CD4-positive, alpha-beta memory T cell (primary cell): ENCODE data around the gene TTN. TPM values are rescaled to one million over a fixed set of nuclear protein-coding genes. Genes with fewer than 3 reads are reported as not detected.
A peak's percentile ranks its signal among the peaks of the same experiment; 100 is the strongest.
"Not testable (repeated sequence)": the region's sequence is repeated elsewhere in the genome, so short reads cannot be mapped to it uniquely, and the experiment has no call there.

Experiments
- CTCF ChIA-PET: fragments of 350-600 bp; sonication (Branson Sonifier 250); formaldehyde crosslinking; loops from one replicate; lab custom pipeline; 2021; ENCODE audit warnings: inconsistent platforms; ENCODE audit not compliant: partially characterized antibody; lab: Charles Lee
- POLR2A ChIA-PET: fragments of 350-600 bp; sonication (Branson Sonifier 250); formaldehyde crosslinking; loops from one replicate; lab custom pipeline; 2021; ENCODE audit not compliant: partially characterized antibody; lab: Charles Lee
- DNase-seq, 5 donors: peaks; one replicate each; pipeline versions ENCODE4 v3.0.0 to v3.0.0-alpha.2; 2020 to 2022; ENCODE audit warnings: mixed read lengths in 1 of 5
- H3K27ac ChIP-seq: one replicate; pipeline ENCODE4 v1.7.0; 2013; ENCODE audit warnings: low read depth, low read length
- H3K27me3 ChIP-seq: 2 replicates; pipeline ENCODE4 v1.7.0; 2013; ENCODE audit warnings: mild to moderate bottlenecking, low read length, moderate library complexity; ENCODE audit not compliant: insufficient read depth
- H3K36me3 ChIP-seq: 2 replicates; pipeline ENCODE4 v1.7.0; 2013; ENCODE audit warnings: mild to moderate bottlenecking, low read length, moderate library complexity; ENCODE audit not compliant: insufficient read depth
- H3K4me1 ChIP-seq: 2 replicates; pipeline ENCODE4 v1.7.0; 2013; ENCODE audit warnings: mild to moderate bottlenecking, low read length, moderate library complexity; ENCODE audit not compliant: insufficient read depth
- H3K4me3 ChIP-seq, 2 donors: one replicate each; pipeline ENCODE4 v1.7.0; 2013; ENCODE audit warnings: low read length in 2 of 2, mild to moderate bottlenecking in 1 of 2
- H3K9me3 ChIP-seq, 2 donors: one replicate each; pipeline ENCODE4 v1.7.0; 2013; ENCODE audit warnings: low read length in 2 of 2, control low read depth in 1 of 2; ENCODE audit not compliant: control insufficient read depth in 1 of 2
- H3K27ac Mint-ChIP-seq, 7 donors: one replicate each; pipeline ENCODE4 v1.8.0; 2020 to 2021; ENCODE audit warnings: mixed read lengths in 7 of 7, mild to moderate bottlenecking in 6 of 7, inconsistent platforms in 3 of 7, moderate library complexity in 3 of 7
- H3K27me3 Mint-ChIP-seq, 2 donors: one replicate each; pipeline ENCODE4 v1.8.0; 2020 to 2021; ENCODE audit warnings: mixed read lengths in 2 of 2
- H3K36me3 Mint-ChIP-seq, 2 donors: one replicate each; pipeline ENCODE4 v1.8.0; 2020 to 2021; ENCODE audit warnings: mixed read lengths in 2 of 2, inconsistent platforms in 1 of 2, mild to moderate bottlenecking in 1 of 2
- H3K4me1 Mint-ChIP-seq, 4 donors: one replicate each; pipeline ENCODE4 v1.8.0; 2020 to 2021; ENCODE audit warnings: mixed read lengths in 4 of 4, mild to moderate bottlenecking in 1 of 4
- H3K4me3 Mint-ChIP-seq, 8 donors: one replicate each; pipeline ENCODE4 v1.8.0; 2020 to 2021; ENCODE audit warnings: mixed read lengths in 8 of 8, mild to moderate bottlenecking in 7 of 8, moderate library complexity in 6 of 8, inconsistent platforms in 3 of 8
- H3K9me3 Mint-ChIP-seq, 8 donors: one replicate each; pipeline ENCODE4 v1.8.0; 2020 to 2021; ENCODE audit warnings: mixed read lengths in 8 of 8, mild to moderate bottlenecking in 5 of 8, inconsistent platforms in 3 of 8, moderate library complexity in 1 of 8
- intact Hi-C: fragments of 100-400 bp; cut with micrococcal nuclease; formaldehyde crosslinking; loops from one replicate; pipeline ENCODE4 v1.15.1; 2023
- polyA plus RNA-seq, 2 donors: library from polyadenylated mRNA; unstranded; fragments of 300-500 nt; fragmentation: Illumina TruSeq; gene quantifications; one replicate each; pipeline ENCODE4 v1.2.3, GENCODE V29; 2021
- total RNA-seq, 2 experiments: library from RNA; stranded (reverse); gene quantifications; one replicate each; pipeline ENCODE4 v1.2.3, GENCODE V29; 2021

The TTN gene
- total and polyA plus RNA-seq, 4 experiments from 2014 or later = 0.22 to 8.6 (median 5.0) TPM

DNA sequence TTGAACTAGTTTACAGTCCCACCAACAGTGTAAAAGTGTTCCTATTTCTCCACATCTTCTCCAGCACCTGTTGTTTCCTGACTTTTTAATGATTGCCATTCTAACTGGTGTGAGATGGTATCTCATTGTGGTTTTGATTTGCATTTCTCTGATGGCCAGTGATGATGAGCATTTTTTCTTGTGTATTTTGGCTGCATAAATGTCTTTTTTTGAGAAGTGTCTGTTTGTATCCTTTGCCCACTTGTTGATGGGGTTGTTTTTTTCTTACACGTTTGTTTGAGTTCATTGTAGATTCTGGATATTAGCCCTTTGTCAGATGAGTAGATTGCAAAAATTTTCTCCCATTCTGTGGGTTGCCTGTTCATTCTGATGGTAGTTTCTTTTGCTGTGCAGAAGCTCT is 281.8 kb downstream of the TTN start:
- Mint-ChIP-seq H3K4me1 (peaks cover 27 to 65% (median 41%) of the 10 kb centered on the region in 4 donors), H3K4me3 (peak overlapping the region in 5 of 8 donors; percentile 1 to 55 (median 35)), H3K27ac (peak overlapping the region in 1 of 7 donors; percentile 2), H3K36me3 (peaks cover 3 to 27% of the 10 kb centered on the region in 2 donors)
- DNase-seq, CTCF ChIA-PET, H3K27me3 ChIP-seq, POLR2A ChIA-PET, H3K4me3 ChIP-seq, H3K36me3 ChIP-seq, H3K27me3 Mint-ChIP-seq, H3K9me3 Mint-ChIP-seq, H3K9me3 ChIP-seq, H3K27ac ChIP-seq: not testable (repeated sequence)
- intact Hi-C loops = loop anchor here (10.0 kb wide), 1 partner anchor 971 kb away; a partner anchor contains a TSS
- H3K4me1 ChIP-seq = peaks cover 24% of the 10 kb centered on the region

DNA sequence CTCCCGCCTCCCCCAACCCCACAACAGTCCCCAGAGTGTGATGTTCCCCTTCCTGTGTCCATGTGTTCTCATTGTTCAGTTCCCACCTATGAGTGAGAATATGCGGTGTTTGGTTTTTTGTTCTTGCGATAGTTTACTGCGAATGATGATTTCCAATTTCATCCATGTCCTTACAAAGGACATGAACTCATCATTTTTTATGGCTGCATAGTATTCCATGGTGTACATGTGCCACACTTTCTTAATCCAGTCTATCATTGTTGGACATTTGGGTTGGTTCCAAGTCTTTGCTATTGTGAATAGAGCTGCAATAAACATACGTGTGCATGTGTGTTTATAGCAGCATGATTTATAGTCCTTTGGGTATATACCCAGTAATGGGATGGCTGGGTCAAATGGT is 282.2 kb downstream of the TTN start:
- H3K27ac ChIP-seq, CTCF ChIA-PET, H3K27ac Mint-ChIP-seq, H3K27me3 ChIP-seq, DNase-seq, H3K4me3 ChIP-seq, POLR2A ChIA-PET, H3K9me3 ChIP-seq, H3K4me3 Mint-ChIP-seq, H3K36me3 ChIP-seq, H3K9me3 Mint-ChIP-seq, H3K27me3 Mint-ChIP-seq: not testable (repeated sequence)
- intact Hi-C loops = loop anchor here (10.0 kb wide), 1 partner anchor 970 kb away; a partner anchor contains a TSS
- H3K4me1 ChIP-seq = peaks cover 24% of the 10 kb centered on the region
- peaks cover 25 to 62% (median 39%) of the 10 kb centered on the region in 4 donors for H3K4me1 Mint-ChIP-seq
- H3K36me3 Mint-ChIP-seq = peaks cover 3 to 24% of the 10 kb centered on the region in 2 donors

DNA sequence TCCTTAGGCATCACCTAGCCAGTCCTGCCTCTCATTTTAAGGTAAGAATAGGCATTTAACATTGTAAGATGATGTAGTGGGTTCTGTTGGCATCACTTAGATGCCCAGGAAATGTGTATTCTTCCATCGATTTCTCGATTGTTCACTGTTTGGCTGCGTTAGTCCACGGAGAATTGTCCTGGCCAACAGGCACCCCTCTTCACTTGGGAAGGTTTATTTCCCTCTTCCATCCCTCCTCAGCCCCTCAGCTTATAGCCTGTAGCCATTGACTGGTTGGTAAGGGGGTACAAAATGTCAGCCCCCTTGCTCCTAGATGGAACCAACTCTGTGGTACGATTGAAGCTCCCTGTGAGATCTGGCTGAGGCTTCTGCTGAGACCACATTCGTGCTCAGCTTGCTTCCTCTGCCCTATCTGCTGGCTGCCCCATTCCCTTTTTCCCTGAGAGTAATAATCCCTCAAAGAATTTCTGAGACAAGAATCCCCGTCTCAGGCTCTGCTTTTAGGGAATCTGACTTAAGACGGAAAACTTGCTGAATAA is 283.6 kb downstream of the TTN start:
- Histone ChIP-seq H3K4me3 (peak overlapping the region; percentile 63 to 90), H3K36me3 (no peaks in the 10 kb centered on the region), H3K9me3 (no peaks in the 10 kb centered on the region), H3K27ac (peak overlapping the region; percentile 70), H3K27me3 (no peaks in the 10 kb centered on the region), H3K4me1 (peaks cover 24% of the 10 kb centered on the region)
- peak overlapping the region; percentile 91 to 96 (median 93) for H3K4me3 Mint-ChIP-seq
- CTCF ChIA-PET = interaction anchor here (1.1 to 3.2 kb wide), 6 partner anchors 15 to 73 kb away, joined by 3 to 11 read pairs (median 4); partner anchors contain the start of genes PJVK, PLEKHA3 and PRKRA
- no peaks in the 10 kb centered on the region for H3K27me3 Mint-ChIP-seq
- intact Hi-C loops = loop anchor here (1.0 to 10.0 kb wide), 5 partner anchors 45 to 969 kb away; partner anchors contain the start of genes FKBP7, PJVK and PRKRA
- H3K27ac Mint-ChIP-seq = peak overlapping the region; percentile 79 to 94 (median 93)
- peaks cover 25 to 62% (median 38%) of the 10 kb centered on the region in 4 donors for H3K4me1 Mint-ChIP-seq
- POLR2A ChIA-PET = interaction anchor here (1.0 to 2.1 kb wide), 4 partner anchors 14 to 109 kb away, joined by 3 to 6 read pairs (median 4); partner anchors contain the start of genes PJVK and PRKRA
- H3K36me3 Mint-ChIP-seq = peaks cover 3 to 23% of the 10 kb centered on the region in 2 donors
- no peak for DNase-seq
- H3K9me3 Mint-ChIP-seq = peaks cover 0 to 2% (median 0%) of the 10 kb centered on the region in 8 donors

DNA sequence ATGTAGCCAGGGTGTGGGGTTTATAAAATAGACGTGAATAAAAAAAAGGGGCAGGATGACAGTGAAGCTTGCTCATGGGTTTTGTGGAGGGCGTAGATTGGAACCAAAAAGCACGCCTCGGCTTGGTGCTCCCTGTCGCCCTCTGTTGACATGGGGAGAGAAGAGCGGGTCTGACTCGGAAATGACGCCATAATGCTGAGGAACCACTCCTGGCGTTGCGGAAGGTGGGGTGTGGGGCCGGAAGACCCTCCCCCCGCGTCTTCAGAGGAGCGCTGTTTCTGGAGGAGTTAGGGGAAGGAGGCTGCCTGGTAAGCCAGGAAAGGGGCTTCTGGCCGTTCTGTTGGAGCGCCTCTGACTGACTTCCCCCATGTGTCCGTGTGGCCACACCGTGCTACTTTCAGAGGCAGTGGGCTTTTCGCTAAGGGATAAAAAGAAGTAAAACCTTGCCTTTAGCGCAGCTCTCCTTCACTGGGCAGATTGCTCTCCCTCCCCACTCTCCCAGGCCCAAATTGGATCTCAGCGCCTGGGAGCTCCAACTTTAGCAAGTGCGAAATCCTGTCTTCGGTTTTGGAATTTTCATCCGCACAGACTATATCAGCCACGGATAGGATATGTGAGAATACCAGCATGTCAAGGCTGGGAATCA is 284.1 kb downstream of the TTN start:
- Histone ChIP-seq H3K27me3 (no peaks in the 10 kb centered on the region), H3K27ac (peak overlapping the region; percentile 70), H3K9me3 (no peaks in the 10 kb centered on the region), H3K36me3 (no peaks in the 10 kb centered on the region), H3K4me1 (peaks cover 24% of the 10 kb centered on the region), H3K4me3 (peak overlapping the region; percentile 63 to 90)
- intact Hi-C loops = loop anchor here (1.0 to 10.0 kb wide), 5 partner anchors 45 to 968 kb away; partner anchors contain the start of genes FKBP7, PJVK and PRKRA
- Mint-ChIP-seq H3K27ac (peak overlapping the region; percentile 79 to 94 (median 93)), H3K27me3 (no peaks in the 10 kb centered on the region), H3K9me3 (peaks cover 0 to 2% (median 0%) of the 10 kb centered on the region in 8 donors), H3K4me1 (peaks cover 25 to 61% (median 37%) of the 10 kb centered on the region in 4 donors), H3K36me3 (peaks cover 3 to 20% of the 10 kb centered on the region in 2 donors), H3K4me3 (peak overlapping the region; percentile 91 to 96 (median 93))
- DNase-seq = peak; percentile 77 to 89 (median 83)
- POLR2A ChIA-PET = interaction anchor here (1.0 to 2.1 kb wide), 5 partner anchors 14 to 109 kb away, joined by 3 to 6 read pairs (median 4); partner anchors contain the start of genes PJVK and PRKRA
- CTCF ChIA-PET = interaction anchor here (1.1 to 3.2 kb wide), 9 partner anchors 12 to 126 kb away, joined by 3 to 11 read pairs (median 5); partner anchors contain the start of genes PJVK, PLEKHA3 and PRKRA

DNA sequence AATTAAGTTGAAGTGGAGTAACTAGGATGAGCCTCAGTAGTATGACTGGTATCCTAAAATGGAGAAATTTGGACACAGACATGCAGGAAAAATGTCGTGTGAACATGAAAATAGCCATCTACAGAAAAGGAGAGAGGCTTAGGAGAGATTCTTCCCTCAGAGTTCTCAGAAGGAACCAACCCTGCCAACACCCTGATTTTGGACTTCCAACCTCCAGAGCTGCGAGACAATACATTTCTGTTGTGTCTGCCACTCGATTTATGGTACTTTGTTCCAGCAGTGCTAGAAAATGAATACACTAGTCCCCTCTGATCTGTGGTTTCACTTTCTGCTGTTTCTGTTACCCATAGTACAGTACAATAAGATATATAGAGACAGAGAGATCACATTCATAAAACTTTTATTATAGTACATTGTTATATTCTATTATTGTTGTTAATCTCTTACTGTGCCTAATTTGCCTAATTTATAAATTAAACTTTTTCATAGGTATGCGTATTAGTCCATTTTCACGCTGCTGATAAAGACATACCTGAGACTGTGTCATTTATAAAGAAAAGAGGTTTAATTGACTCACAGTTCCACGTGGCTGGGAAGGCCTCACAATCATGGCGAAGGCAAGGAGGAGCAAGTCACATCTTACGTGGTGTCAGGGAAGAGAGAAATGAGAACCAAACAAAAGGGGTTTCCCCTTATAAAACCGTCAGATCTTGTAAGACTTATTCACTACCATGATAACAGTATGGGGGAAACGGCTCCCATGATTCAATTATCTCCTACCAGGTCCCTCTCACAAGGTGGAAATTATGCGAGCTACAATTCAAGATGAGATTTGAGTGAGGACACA is 285.7 kb downstream of the TTN start:
- Mint-ChIP-seq H3K4me1 (peaks cover 23 to 45% (median 33%) of the 10 kb centered on the region in 4 donors), H3K27me3 (no peaks in the 10 kb centered on the region), H3K36me3 (peaks cover 0 to 17% of the 10 kb centered on the region in 2 donors), H3K9me3 (peaks cover 0 to 2% (median 0%) of the 10 kb centered on the region in 8 donors), H3K4me3 (peak overlapping the region; percentile 0 to 33 (median 12)), H3K27ac (peak overlapping the region; percentile 23 to 93 (median 77))
- DNase-seq = no peak
- POLR2A ChIA-PET = interaction anchor here (1.6 to 2.1 kb wide), 2 partner anchors 70 to 107 kb away, joined by 4 to 6 read pairs; partner anchors contain the start of genes PJVK and PRKRA
- H3K9me3 ChIP-seq = no peaks in the 10 kb centered on the region
- CTCF ChIA-PET = interaction anchor here (0.7 to 3.2 kb wide), 6 partner anchors 10 to 124 kb away, joined by 3 to 11 read pairs (median 5); partner anchors contain the start of genes PJVK, PLEKHA3 and PRKRA
- H3K4me3 ChIP-seq = no peak overlapping the region
- no peaks in the 10 kb centered on the region for H3K27me3 ChIP-seq
- no peak overlapping the region for H3K27ac ChIP-seq
- H3K4me1 ChIP-seq = peaks cover 24% of the 10 kb centered on the region
- H3K36me3 ChIP-seq = no peaks in the 10 kb centered on the region
- intact Hi-C loops = loop anchor here (2.0 to 10.0 kb wide), 2 partner anchors 125 to 967 kb away; a partner anchor contains a TSS

DNA sequence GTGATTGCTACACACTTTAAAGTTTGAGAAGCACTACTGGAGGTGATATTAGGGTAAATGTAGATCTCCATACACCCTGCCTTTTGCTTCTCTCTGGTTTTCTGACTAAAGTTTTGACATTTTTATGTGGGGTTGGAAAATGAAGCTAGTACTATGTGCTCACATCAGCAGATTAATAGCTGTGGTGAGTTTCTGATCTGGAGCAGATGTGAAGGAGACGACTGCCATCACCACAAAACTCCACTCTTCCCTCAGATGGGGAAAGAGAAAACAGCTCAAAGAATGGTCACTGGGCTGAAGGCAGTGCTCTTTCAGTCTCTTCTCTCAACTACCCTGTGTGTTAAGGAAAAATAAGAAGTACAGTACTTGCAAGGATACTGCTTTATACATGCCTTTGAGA is 289.7 kb downstream of the TTN start:
- intact Hi-C loops = no loop called here
- no peak overlapping the region for H3K4me3 ChIP-seq
- H3K4me1 Mint-ChIP-seq = peaks cover 15 to 36% (median 23%) of the 10 kb centered on the region in 4 donors
- ChIA-PET POLR2A (interaction anchor here (1.7 kb wide), 1 partner anchor 37 kb away, joined by 4 read pairs; the partner anchor contains the start of gene PLEKHA3), CTCF (no interaction called here)
- H3K27ac Mint-ChIP-seq = no peak overlapping the region
- H3K27me3 Mint-ChIP-seq = no peaks in the 10 kb centered on the region
- peaks cover 16 to 20% of the 10 kb centered on the region in 2 donors for H3K36me3 Mint-ChIP-seq
- H3K9me3 Mint-ChIP-seq = no peaks in the 10 kb centered on the region
- no peaks in the 10 kb centered on the region for H3K36me3 ChIP-seq
- no peaks in the 10 kb centered on the region for H3K27me3 ChIP-seq
- H3K4me1 ChIP-seq = peaks cover 18% of the 10 kb centered on the region
- H3K27ac ChIP-seq = no peak overlapping the region
- no peak overlapping the region for H3K4me3 Mint-ChIP-seq
- H3K9me3 ChIP-seq = no peaks in the 10 kb centered on the region
- DNase-seq = no peak
